GM12873 (cell line): ENCODE data around the gene RNF146.

Source experiments
- CTCF ChIP-seq: IDR thresholded peaks from 2 replicates; pipeline ENCODE4 v1.5.1; 2012; ENCODE audit warnings: low read depth, mild to moderate bottlenecking, moderate library complexity, low read length, control low read depth; ENCODE audit not compliant: insufficient read depth; ENCODE audit errors: missing control alignments

RNF146 gene

GRCh38 chr6:127290391-127291265, 24.0 kb downstream of the RNF146 start:
- TF ChIP-seq CTCF, result no peak

- TF ChIP-seq CTCF, result no peak
These were observed 24.8 kb downstream of the RNF146 start for GRCh38 chr6:127291495-127291894.

DNA sequence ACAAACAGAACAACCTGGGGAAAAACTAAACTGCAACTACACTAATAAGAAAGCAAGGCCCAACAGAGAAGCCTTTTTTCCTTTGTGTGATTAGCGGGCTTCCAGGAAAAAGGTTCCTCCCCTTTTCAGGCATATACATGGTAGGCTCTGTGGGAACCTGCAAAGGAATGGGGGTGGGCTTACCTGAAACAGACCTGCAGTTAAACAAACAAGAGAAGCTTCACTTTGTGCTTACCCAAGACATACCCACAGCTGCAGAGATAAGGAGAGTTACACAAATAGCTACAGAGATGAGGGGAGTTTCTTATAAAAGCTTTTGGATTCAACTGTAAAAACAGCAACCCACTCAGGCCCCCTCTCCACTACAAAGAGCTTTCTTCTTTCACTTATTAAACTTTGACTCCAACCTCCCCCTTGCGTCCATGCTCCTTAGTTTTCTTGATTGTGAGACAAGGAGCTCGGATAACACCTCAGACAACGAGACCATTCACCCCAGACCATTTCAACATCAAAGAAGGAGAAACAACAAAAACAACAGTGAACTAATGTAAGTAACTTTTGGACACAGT, 30.9 kb downstream of the RNF146 start:
- TF ChIP-seq CTCF, result no peak

DNA sequence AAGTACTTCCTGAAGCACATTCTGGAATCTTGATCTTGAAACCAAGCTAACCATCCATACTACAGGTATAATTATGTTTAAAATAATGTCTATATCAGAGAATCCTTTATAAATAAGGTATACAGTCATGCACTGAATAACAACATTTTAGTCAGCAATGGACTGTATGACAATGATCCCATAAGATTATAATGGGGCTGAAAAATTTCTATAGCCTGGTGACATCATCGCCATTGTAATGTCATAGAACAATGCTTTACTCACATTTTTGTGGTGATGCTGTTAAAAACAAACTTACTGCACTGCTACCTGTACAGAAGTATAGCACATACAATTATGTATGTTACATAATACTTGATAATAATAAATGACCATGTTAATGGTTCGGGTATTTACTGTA, 31.8 kb downstream of the RNF146 start:
- no peak for TF ChIP-seq CTCF

- no peak for TF ChIP-seq CTCF
These were observed 33.0 kb downstream of the RNF146 start for GRCh38 chr6:127299522-127300240.

GRCh38 chr6:127300411-127300810, 33.7 kb downstream of the RNF146 start:
- TF ChIP-seq CTCF, result no peak

DNA sequence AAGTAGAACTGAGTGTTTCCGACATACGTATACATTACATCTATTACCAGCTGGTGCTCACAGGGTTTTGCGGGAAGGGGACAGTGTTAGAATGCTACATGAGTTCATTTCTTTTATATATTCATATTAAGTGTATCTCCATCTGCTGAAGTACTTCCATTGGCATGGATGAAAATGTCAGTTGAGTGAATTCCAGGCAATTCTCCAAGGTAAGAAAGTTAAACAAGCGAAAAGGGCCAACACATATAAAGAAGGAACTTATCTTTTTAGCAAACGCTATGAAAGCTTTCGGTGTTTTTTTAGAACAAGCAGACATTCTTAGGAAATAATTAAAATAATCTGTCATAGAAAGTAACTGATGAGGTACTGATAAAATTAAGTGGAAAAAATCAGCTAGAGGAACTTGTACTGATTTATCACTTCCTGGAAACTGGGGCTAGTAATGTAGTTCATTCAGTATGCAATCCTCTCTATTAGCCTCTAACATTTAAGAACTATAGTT, 34.6 kb downstream of the RNF146 start:
- TF ChIP-seq CTCF, result no peak
